ENCODE data around the gene RUNX2. TPM values are rescaled to one million over a fixed set of nuclear protein-coding genes. Genes with fewer than 3 reads are reported as not detected.

Gene RUNX2
- total RNA-seq, 2 donors from 2014 or later: 6.7 to 29.5 TPM

DNA sequence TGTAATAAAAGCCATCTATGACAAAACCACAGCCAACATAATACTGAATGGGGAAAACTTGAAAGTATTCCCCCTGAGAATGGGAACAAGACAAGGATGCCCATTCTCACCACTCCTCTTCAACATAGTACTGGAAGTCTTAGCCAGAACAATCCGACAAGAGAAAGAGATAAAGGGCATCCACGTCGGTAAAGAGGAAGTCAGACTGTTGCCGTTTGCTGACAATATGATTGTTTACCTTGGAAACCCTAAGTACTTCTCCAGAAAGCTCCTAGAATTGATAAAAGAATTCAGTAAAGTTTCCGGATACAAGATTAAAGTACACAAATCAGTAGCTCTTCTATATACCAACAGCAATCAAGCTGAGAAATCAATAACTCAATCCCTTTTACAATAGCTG is 14.0 kb upstream of the RUNX2 start:
- Mint-ChIP-seq H3K36me3 (peaks cover 4% of the 10 kb centered on the region), H3K27me3 (no peaks in the 10 kb centered on the region), H3K4me3 (no peak overlapping the region), H3K4me1 (ENCODE audit: low read depth in 2 of 2) (peaks cover 21 to 22% of the 10 kb centered on the region in 2 donors), H3K27ac (no peak overlapping the region), H3K9me3 (no peaks in the 10 kb centered on the region)
- DNase-seq (ENCODE audit: low spot score): no peak
- no peak for ATAC-seq

DNA sequence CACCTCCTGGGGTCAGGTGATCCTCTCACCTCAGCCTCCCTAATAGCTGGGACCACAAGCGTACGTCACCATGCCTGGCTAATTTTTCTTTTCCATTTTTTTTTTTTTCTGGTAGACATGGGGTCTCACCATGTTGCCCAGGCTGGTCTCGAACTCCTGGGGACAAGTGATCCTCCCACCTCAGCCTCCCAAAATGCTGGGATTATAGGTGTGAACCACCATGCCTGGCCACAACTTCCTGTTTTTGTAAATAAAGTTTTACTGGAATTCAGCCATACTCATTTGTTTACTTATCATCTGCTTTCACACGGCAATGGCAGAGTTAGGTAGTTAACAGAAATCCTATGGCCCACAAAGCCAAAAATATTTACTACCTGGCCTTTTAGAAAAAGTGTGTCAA is 7.8 kb upstream of the RUNX2 start:
- H3K4me1 Mint-ChIP-seq (ENCODE audit: low read depth in 2 of 2): peaks cover 11 to 22% of the 10 kb centered on the region in 2 donors
- H3K9me3 Mint-ChIP-seq: no peaks in the 10 kb centered on the region
- H3K36me3 Mint-ChIP-seq: no peaks in the 10 kb centered on the region
- H3K27me3 Mint-ChIP-seq: no peaks in the 10 kb centered on the region
- no peak overlapping the region for H3K27ac Mint-ChIP-seq
- DNase-seq (ENCODE audit: low spot score) (no peak), ATAC-seq (no peak)
- H3K4me3 Mint-ChIP-seq: no peak overlapping the region

DNA sequence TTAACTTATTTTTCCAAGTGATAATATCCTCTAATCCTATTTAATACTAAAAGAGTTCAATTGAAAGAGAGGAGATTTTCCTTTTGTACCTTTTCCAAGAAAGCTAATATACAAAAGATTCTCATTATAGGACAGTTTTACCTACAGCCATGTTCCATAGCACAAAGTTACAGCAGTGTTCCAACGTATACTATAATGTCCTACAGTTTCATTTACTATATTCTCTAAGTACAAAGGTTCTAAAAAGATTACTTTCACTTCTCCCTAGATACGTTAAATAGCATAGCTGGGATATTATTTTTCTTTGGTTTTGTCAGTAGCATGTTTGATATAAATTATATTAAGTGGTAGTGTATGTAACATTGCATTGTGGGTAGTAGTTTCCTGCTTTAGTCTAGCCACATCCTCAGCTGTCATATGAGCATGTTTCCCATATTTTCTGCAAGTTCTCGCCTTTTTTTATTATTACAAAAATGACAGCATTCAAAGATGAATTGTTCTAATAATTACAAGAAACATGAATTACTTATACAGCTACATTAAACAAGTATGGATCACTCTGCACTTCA is 4.4 kb upstream of the RUNX2 start:
- H3K4me3 Mint-ChIP-seq: peak overlapping the region; percentile 22
- H3K36me3 Mint-ChIP-seq: no peaks in the 10 kb centered on the region
- peaks cover 25 to 40% of the 10 kb centered on the region in 2 donors for H3K4me1 Mint-ChIP-seq (ENCODE audit: low read depth in 2 of 2)
- H3K27me3 Mint-ChIP-seq: no peaks in the 10 kb centered on the region
- no peaks in the 10 kb centered on the region for H3K9me3 Mint-ChIP-seq
- peak overlapping the region in 1 of 2 donors; percentile 13 for H3K27ac Mint-ChIP-seq
- ATAC-seq: no peak
- DNase-seq (ENCODE audit: low spot score): no peak

DNA sequence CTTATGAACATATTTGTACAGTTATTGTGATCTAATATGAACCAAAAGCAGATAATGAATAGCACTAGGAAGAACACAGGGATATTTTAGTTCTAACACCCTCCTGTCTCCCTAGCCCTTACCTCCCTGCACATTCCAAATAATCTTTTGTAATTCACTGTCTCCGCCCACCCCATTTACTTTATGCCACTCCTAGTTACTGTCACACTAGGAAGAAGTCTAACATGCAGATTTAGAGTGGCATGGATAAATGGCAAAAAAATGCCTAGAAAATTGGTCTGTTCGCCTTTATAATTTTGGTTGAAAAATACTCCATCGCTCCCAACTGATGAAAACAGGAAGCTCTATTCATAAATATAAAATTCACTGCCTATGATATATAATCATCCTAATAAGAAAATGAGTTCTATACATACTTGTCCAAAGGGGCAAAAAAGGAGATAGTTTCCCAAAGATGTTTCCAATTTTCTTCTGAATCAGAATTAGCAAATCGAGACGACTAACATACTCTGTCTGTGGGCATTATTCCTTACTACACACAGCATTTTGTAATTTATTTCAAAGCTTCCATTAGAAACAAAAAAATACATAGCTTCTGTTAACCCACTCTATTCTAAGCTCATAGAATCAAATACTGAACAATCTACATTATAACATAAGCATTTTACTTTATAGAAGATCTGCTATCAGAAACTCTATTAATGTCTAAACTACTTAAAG is 1.3 kb upstream of the RUNX2 start:
- DNase-seq (ENCODE audit: low spot score) (no peak), ATAC-seq (no peak)
- Mint-ChIP-seq H3K27ac (no peak overlapping the region), H3K27me3 (no peaks in the 10 kb centered on the region), H3K9me3 (no peaks in the 10 kb centered on the region), H3K36me3 (no peaks in the 10 kb centered on the region), H3K4me3 (no peak overlapping the region), H3K4me1 (ENCODE audit: low read depth in 2 of 2) (peaks cover 25 to 40% of the 10 kb centered on the region in 2 donors)

DNA sequence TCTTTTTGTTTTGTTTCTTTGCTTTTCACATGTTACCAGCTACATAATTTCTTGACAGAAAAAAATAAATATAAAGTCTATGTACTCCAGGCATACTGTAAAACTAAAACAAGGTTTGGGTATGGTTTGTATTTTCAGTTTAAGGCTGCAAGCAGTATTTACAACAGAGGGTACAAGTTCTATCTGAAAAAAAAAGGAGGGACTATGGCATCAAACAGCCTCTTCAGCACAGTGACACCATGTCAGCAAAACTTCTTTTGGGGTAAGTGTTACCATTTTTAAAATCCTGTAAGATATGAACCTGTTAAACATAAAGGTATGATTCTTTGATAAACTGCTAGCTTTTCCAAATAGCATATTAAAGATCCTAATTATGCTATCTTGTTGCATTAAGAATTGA is 393 bp downstream of the RUNX2 start:
- Mint-ChIP-seq H3K4me1 (ENCODE audit: low read depth in 2 of 2) (peaks cover 17 to 29% of the 10 kb centered on the region in 2 donors), H3K36me3 (no peaks in the 10 kb centered on the region)

DNA sequence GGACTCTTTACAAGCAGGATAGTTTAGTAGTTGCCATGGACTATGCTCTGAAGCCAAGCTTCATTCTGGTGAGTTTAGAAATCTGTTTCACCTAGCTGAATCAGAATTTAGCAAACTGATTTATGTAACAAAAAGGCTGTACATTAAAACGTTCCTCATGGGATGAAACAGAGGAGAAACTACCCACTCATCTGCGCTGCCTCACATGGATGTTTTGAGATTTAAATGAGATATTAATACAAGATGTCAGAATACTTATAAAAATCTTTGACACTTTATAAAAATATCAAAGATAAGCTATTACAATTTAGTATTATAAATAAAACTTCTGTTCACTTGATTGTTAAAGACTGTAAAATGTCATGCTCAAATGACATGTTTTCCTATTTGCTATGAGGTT is 16.8 kb downstream of the RUNX2 start:
- H3K27me3 Mint-ChIP-seq: no peaks in the 10 kb centered on the region
- DNase-seq (ENCODE audit: low spot score): no peak
- no peak overlapping the region for H3K27ac Mint-ChIP-seq
- no peaks in the 10 kb centered on the region for H3K4me1 Mint-ChIP-seq (ENCODE audit: low read depth in 2 of 2)
- no peaks in the 10 kb centered on the region for H3K36me3 Mint-ChIP-seq
- no peak overlapping the region for H3K4me3 Mint-ChIP-seq
- H3K9me3 Mint-ChIP-seq: no peaks in the 10 kb centered on the region
- ATAC-seq: no peak

More for the DNA sequence above, 393 bp downstream of the RUNX2 start:
- Mint-ChIP-seq H3K27me3 (no peaks in the 10 kb centered on the region), H3K9me3 (no peaks in the 10 kb centered on the region), H3K27ac (peak overlapping the region in 1 of 2 donors; percentile 28), H3K4me3 (peak overlapping the region; percentile 67)
- DNase-seq (ENCODE audit: low spot score): no peak
- ATAC-seq: no peak

DNA sequence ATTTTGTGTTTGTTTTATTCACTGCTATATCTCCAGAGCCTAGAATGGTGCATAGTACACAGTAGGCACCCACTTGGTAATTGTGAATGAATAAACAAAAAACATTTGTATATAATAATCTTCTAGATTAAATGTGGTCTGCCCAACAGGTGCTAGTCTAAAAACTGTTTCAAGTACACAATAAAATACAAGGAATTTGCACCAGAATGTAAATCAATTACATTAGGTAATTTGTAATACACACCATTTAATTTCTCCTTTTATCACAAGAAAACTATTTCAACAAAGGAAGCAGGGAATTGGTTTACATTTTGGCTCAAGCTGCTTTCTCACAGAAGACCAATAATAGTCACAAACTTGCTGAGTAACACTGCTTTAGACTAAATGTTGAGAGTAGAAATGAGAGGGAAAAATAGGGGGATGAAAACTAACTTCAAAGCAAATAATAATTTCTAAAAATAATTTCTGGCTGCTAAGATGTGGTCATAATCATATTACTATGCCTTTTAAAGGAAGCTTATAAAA is 22.1 kb downstream of the RUNX2 start:
- ATAC-seq: no peak
- H3K36me3 Mint-ChIP-seq: no peaks in the 10 kb centered on the region

DNA sequence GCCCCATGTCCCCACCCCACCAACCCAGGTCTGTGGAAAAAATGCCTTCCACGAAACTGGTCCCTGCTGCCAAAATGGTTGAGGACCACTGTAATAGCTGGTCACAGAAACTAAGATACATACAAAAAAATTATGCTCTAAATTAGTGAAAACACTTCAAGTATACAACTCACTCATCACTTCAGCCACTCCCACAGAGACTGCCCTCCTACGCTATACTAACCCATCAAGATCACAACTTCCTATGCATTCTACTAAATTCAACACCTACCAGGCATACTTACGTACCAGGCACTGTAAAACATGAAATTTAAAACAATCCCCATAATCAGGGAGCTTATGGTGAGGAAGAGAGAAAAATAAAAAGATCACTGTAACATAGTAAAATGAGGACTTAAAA is 22.9 kb downstream of the RUNX2 start:
- no peak for DNase-seq (ENCODE audit: low spot score)
- H3K4me1 Mint-ChIP-seq (ENCODE audit: low read depth in 2 of 2): peaks cover 0 to 8% of the 10 kb centered on the region in 2 donors
- no peak overlapping the region for H3K4me3 Mint-ChIP-seq
- ATAC-seq: no peak
- no peak overlapping the region for H3K27ac Mint-ChIP-seq
- H3K36me3 Mint-ChIP-seq: no peaks in the 10 kb centered on the region
- no peaks in the 10 kb centered on the region for H3K27me3 Mint-ChIP-seq
- H3K9me3 Mint-ChIP-seq: no peaks in the 10 kb centered on the region

More for the DNA sequence above, 22.1 kb downstream of the RUNX2 start:
- H3K27ac Mint-ChIP-seq: no peak overlapping the region
- no peak for DNase-seq (ENCODE audit: low spot score)
- no peaks in the 10 kb centered on the region for H3K9me3 Mint-ChIP-seq
- no peaks in the 10 kb centered on the region for H3K27me3 Mint-ChIP-seq
- H3K4me3 Mint-ChIP-seq: no peak overlapping the region
- H3K4me1 Mint-ChIP-seq (ENCODE audit: low read depth in 2 of 2): peaks cover 0 to 8% of the 10 kb centered on the region in 2 donors

DNA sequence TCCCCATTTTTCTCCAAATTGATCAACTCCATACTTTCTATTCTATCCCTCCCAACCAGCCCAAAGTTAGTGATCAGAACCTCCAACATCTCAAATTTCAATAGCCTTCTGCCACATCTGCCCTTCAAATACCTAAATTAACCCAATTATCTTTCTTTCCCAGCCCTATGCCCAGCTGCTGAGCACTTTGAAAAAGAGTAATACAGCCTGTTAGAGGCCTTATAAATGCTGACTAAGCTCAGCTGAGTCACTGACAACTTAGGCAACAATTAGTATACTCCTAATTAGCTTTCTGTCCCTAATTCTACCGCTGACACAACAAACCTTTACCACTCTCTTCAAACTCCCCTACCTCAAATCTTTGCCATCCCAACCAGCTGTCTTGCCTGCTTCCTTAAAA is 23.5 kb downstream of the RUNX2 start:
- no peak for DNase-seq (ENCODE audit: low spot score)
- H3K36me3 Mint-ChIP-seq: no peaks in the 10 kb centered on the region
- no peak for ATAC-seq
- no peak overlapping the region for H3K4me3 Mint-ChIP-seq
- no peaks in the 10 kb centered on the region for H3K9me3 Mint-ChIP-seq
- H3K4me1 Mint-ChIP-seq (ENCODE audit: low read depth in 2 of 2): peaks cover 0 to 8% of the 10 kb centered on the region in 2 donors
- no peak overlapping the region for H3K27ac Mint-ChIP-seq
- no peaks in the 10 kb centered on the region for H3K27me3 Mint-ChIP-seq

DNA sequence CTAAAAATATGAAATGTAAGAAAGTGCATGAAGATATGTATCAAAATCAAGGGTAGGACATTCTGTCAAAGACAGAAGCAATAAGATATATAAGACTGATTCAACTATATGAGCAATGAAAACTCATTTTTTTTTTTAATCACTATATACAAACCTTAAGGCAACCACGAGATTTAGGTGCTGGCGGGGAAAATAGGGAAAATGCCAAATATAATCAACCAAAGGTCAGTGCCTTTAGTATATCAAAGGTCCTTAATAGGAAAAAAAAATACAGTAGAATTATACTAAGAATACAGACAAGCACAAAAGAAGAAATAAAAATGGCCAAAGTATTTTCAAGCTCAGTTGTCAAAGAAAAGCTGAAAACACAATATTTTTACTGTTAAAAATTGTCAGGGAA is 25.5 kb downstream of the RUNX2 start:
- H3K27ac Mint-ChIP-seq: no peak overlapping the region
- peaks cover 0 to 8% of the 10 kb centered on the region in 2 donors for H3K4me1 Mint-ChIP-seq (ENCODE audit: low read depth in 2 of 2)
- H3K4me3 Mint-ChIP-seq: no peak overlapping the region

DNA sequence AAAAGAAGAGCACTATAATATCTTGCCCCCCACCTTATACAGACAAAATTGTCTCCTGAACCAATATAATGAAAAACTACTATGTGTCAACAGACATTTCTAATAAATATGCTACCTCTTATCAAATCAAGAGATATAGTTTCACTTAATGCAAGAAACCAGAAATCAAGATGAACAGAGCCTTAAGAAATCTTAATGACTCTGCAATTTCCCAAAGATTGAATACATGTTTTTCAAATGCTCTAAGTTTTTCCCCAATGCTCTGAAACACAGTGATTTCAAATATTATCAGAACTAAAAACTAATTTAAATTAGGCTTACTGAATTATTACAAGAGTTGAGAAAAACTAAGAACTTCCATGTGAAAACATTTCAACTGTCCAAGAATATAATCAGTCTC is 36.3 kb downstream of the RUNX2 start:
- Mint-ChIP-seq H3K36me3 (no peaks in the 10 kb centered on the region), H3K27me3 (peaks cover 0 to 2% of the 10 kb centered on the region in 2 donors), H3K9me3 (no peaks in the 10 kb centered on the region), H3K27ac (no peak overlapping the region), H3K4me3 (no peak overlapping the region), H3K4me1 (ENCODE audit: low read depth in 2 of 2) (peaks cover 0 to 6% of the 10 kb centered on the region in 2 donors)
- ATAC-seq (no peak), DNase-seq (ENCODE audit: low spot score) (no peak)

More for the DNA sequence above, 25.5 kb downstream of the RUNX2 start:
- DNase-seq (ENCODE audit: low spot score): no peak
- Mint-ChIP-seq H3K36me3 (no peaks in the 10 kb centered on the region), H3K9me3 (no peaks in the 10 kb centered on the region), H3K27me3 (no peaks in the 10 kb centered on the region)
- ATAC-seq: no peak

DNA sequence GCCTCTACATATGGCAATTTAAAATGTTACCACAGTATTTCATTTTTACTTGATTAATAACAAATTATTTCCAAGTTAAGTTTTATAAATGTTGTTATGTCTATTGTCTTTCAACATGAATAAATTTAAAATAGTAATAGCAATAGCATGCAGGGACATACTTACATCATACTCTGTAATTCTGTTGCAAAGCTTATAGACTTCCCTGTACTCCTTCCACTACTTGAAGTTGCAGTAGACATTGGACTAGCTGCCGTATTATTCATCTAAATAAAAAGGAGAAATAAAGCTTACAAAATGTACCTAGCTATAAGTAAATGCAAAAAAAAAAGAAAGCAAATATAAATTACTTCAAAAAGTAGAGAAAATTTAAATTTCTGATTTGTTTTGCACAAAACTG is 36.9 kb downstream of the RUNX2 start:
- peaks cover 0 to 2% of the 10 kb centered on the region in 2 donors for H3K27me3 Mint-ChIP-seq
- ATAC-seq (no peak), DNase-seq (ENCODE audit: low spot score) (no peak)
- no peaks in the 10 kb centered on the region for H3K36me3 Mint-ChIP-seq
- no peak overlapping the region for H3K27ac Mint-ChIP-seq
- peaks cover 0 to 6% of the 10 kb centered on the region in 2 donors for H3K4me1 Mint-ChIP-seq (ENCODE audit: low read depth in 2 of 2)
- no peak overlapping the region for H3K4me3 Mint-ChIP-seq
- H3K9me3 Mint-ChIP-seq: no peaks in the 10 kb centered on the region

DNA sequence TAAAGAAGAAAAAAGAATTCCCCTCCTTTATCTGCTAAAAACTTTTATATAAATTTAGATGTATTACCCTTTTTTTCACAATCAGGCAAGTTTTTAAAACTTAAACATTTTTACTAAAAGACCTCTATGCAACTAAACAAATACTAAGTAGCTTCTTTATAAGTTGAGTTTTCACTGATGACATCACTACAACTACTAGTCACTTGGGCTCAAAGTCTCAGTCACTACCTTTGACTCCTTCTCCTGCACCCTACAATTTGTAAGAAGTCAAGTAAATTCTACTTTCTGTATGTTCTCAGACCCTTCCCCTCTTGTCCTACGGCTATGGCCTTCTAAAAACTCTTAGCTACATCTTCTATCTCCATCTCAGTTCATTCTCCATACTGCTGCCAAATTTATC is 38.4 kb downstream of the RUNX2 start:
- Mint-ChIP-seq H3K9me3 (no peaks in the 10 kb centered on the region), H3K4me1 (ENCODE audit: low read depth in 2 of 2) (peaks cover 0 to 6% of the 10 kb centered on the region in 2 donors), H3K27ac (no peak overlapping the region), H3K36me3 (no peaks in the 10 kb centered on the region), H3K4me3 (no peak overlapping the region), H3K27me3 (peaks cover 0 to 2% of the 10 kb centered on the region in 2 donors)
- DNase-seq (ENCODE audit: low spot score): no peak
- ATAC-seq: no peak

DNA sequence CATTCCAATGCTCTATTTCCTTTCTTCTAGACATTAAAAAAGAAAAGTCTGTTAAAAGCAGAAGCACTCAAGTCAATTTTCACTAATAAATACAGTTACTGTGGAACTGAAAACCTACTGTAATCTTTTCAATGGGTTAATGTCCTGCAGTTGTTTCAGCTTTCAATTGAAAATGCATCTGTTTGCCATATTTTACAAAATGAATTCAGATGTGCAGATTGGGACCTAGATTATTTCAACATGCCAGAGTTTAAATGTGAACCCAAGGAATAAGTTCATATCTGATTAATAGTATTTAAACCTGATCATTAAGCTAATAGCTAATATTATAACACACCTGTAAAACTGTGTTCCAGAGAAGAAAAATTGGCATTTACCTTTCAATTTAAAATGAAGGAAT is 39.9 kb downstream of the RUNX2 start:
- peaks cover 0 to 6% of the 10 kb centered on the region in 2 donors for H3K4me1 Mint-ChIP-seq (ENCODE audit: low read depth in 2 of 2)
- H3K4me3 Mint-ChIP-seq: no peak overlapping the region
- no peak for DNase-seq (ENCODE audit: low spot score)
- no peaks in the 10 kb centered on the region for H3K36me3 Mint-ChIP-seq
- H3K27ac Mint-ChIP-seq: no peak overlapping the region
- H3K9me3 Mint-ChIP-seq: no peaks in the 10 kb centered on the region
- peaks cover 0 to 2% of the 10 kb centered on the region in 2 donors for H3K27me3 Mint-ChIP-seq
- no peak for ATAC-seq
